H9 (cell line): ENCODE data around the gene CD180. TPM values are rescaled to one million over a fixed set of nuclear protein-coding genes. Genes with fewer than 3 reads are reported as not detected.

Experiments used
- DNase-seq: peaks from one replicate; pipeline ENCODE4 v3.0.0-alpha.2; 2017
- H2AFZ ChIP-seq: one replicate; pipeline ENCODE4 v1.6.1; 2013; ENCODE audit warnings: mild to moderate bottlenecking, low read length, control low read depth, moderate library complexity
- H2AK5ac ChIP-seq: 2 replicates; pipeline ENCODE4 v1.6.1; 2013; ENCODE audit warnings: low read length, control low read depth, mixed read lengths; ENCODE audit not compliant: insufficient read length
- H2BK120ac ChIP-seq: one replicate; pipeline ENCODE4 v1.6.1; 2013; ENCODE audit warnings: low read depth, mild to moderate bottlenecking, low read length, control low read depth, inconsistent platforms; ENCODE audit not compliant: poor library complexity, severe bottlenecking
- H2BK12ac ChIP-seq: 2 replicates; pipeline ENCODE4 v1.6.1; 2013; ENCODE audit warnings: low read length, control low read depth, mixed read lengths, low read depth; ENCODE audit not compliant: insufficient read length
- H2BK15ac ChIP-seq: 2 replicates; pipeline ENCODE4 v1.6.1; 2013; ENCODE audit warnings: low read depth, low read length, control low read depth
- H2BK20ac ChIP-seq: one replicate; pipeline ENCODE4 v1.6.1; 2013; ENCODE audit warnings: low read depth, mild to moderate bottlenecking, low read length, control low read depth, inconsistent platforms; ENCODE audit not compliant: poor library complexity, severe bottlenecking
- H2BK5ac ChIP-seq: 2 replicates; pipeline ENCODE4 v1.6.1; 2013; ENCODE audit warnings: low read length, control low read depth, mixed read lengths; ENCODE audit not compliant: insufficient read length
- H3K14ac ChIP-seq: 2 replicates; pipeline ENCODE4 v1.6.1; 2013; ENCODE audit warnings: low read length, control low read depth; ENCODE audit not compliant: insufficient read depth
- H3K18ac ChIP-seq: 2 replicates; pipeline ENCODE4 v1.6.1; 2013; ENCODE audit warnings: low read depth, mild to moderate bottlenecking, mixed read lengths, low read length, control low read depth; ENCODE audit not compliant: insufficient read length
- H3K23ac ChIP-seq: 2 replicates; pipeline ENCODE4 v1.6.1; 2013; ENCODE audit warnings: low read length, control low read depth, mixed read lengths, low read depth; ENCODE audit not compliant: insufficient read length
- H3K23me2 ChIP-seq: 2 replicates; pipeline ENCODE4 v1.6.1; 2013; ENCODE audit warnings: low read depth, mild to moderate bottlenecking, mixed read lengths, low read length, control low read depth; ENCODE audit not compliant: insufficient read length, poor library complexity, severe bottlenecking
- H3K27ac ChIP-seq: 2 replicates; pipeline ENCODE4 v1.5.1; 2013; ENCODE audit warnings: low read length, control low read depth, mixed read lengths, low read depth; ENCODE audit not compliant: insufficient read length
- H3K27me3 ChIP-seq: 2 replicates; pipeline ENCODE4 v1.6.1; 2013; ENCODE audit warnings: low read length, control low read depth, inconsistent platforms; ENCODE audit not compliant: insufficient read depth
- H3K4ac ChIP-seq: 2 replicates; pipeline ENCODE4 v1.6.1; 2013; ENCODE audit warnings: low read depth, mild to moderate bottlenecking, control low read depth, inconsistent platforms, low read length, moderate library complexity
- H3K4me1 ChIP-seq: 2 replicates; pipeline ENCODE4 v1.6.1; 2013; ENCODE audit warnings: low read length, control low read depth, inconsistent platforms; ENCODE audit not compliant: insufficient read depth
- H3K4me2 ChIP-seq: 2 replicates; pipeline ENCODE4 v1.6.1; 2013; ENCODE audit warnings: low read length, control low read depth, mixed read lengths; ENCODE audit not compliant: insufficient read length, insufficient read depth
- H3K56ac ChIP-seq: 2 replicates; pipeline ENCODE4 v1.6.1; 2013; ENCODE audit warnings: low read depth, mild to moderate bottlenecking, mixed read lengths, low read length, control low read depth; ENCODE audit not compliant: insufficient read length
- H3K79me1 ChIP-seq: 2 replicates; pipeline ENCODE4 v1.6.1; 2013; ENCODE audit warnings: low read depth, mild to moderate bottlenecking, moderate library complexity, low read length, control low read depth, inconsistent platforms; ENCODE audit not compliant: insufficient read depth, poor library complexity, severe bottlenecking
- H3K79me2 ChIP-seq: 2 replicates; pipeline ENCODE4 v1.6.1; 2013; ENCODE audit warnings: low read length, control low read depth, inconsistent platforms; ENCODE audit not compliant: insufficient read depth
- H3K9ac ChIP-seq: 2 replicates; pipeline ENCODE4 v1.6.1; 2013; ENCODE audit warnings: low read length, control low read depth, mixed read lengths; ENCODE audit not compliant: insufficient read length; ENCODE audit errors: extremely low read depth
- H3K9me3 ChIP-seq: one replicate; pipeline ENCODE4 v1.6.1; 2013; ENCODE audit warnings: low read depth, low read length, inconsistent platforms; ENCODE audit not compliant: control insufficient read depth
- H3T11ph ChIP-seq: one replicate; pipeline ENCODE4 v1.6.1; 2013; ENCODE audit warnings: mild to moderate bottlenecking, low read length, control low read depth, inconsistent platforms
- H4K20me1 ChIP-seq: one replicate; pipeline ENCODE4 v1.6.1; 2013; ENCODE audit not compliant: control insufficient read depth, insufficient read length, insufficient read depth
- H4K5ac ChIP-seq: 2 replicates; pipeline ENCODE4 v1.6.1; 2013; ENCODE audit warnings: low read depth, mild to moderate bottlenecking, mixed read lengths, low read length, control low read depth; ENCODE audit not compliant: insufficient read length
- H4K8ac ChIP-seq: replicated peaks from 2 replicates; pipeline ENCODE4 v1.6.1; 2013; ENCODE audit warnings: low read length, control low read depth, mixed read lengths, low read depth; ENCODE audit not compliant: insufficient read length
- H4K91ac ChIP-seq: 2 replicates; pipeline ENCODE4 v1.6.1; 2013; ENCODE audit warnings: low read depth, mild to moderate bottlenecking, moderate library complexity, mixed read lengths, low read length, control low read depth; ENCODE audit not compliant: insufficient read length
- H3K27ac Mint-ChIP-seq, 3 experiments: 2 replicates in 2 of 3; 3 replicates in 1 of 3; pipeline ENCODE4 v1.8.0; 2020 to 2021; ENCODE audit warnings: mixed read lengths in 3 of 3, mild to moderate bottlenecking in 1 of 3, moderate library complexity in 1 of 3
- H3K27me3 Mint-ChIP-seq: 2 replicates; pipeline ENCODE4 v1.8.0; 2021; ENCODE audit warnings: low read depth, mild to moderate bottlenecking, moderate library complexity, mixed read lengths
- H3K36me3 Mint-ChIP-seq, 3 experiments: 2 replicates in 2 of 3; 3 replicates in 1 of 3; pipeline ENCODE4 v1.8.0; 2020 to 2021; ENCODE audit warnings: low read depth in 3 of 3, mixed read lengths in 3 of 3; ENCODE audit not compliant: insufficient read depth in 1 of 3
- H3K4me1 Mint-ChIP-seq, 2 experiments: 2 replicates each; pipeline ENCODE4 v1.8.0; 2020; ENCODE audit warnings: mixed read lengths in 2 of 2
- H3K4me3 Mint-ChIP-seq, 2 experiments: 2 replicates in 1 of 2; 3 replicates in 1 of 2; pipeline ENCODE4 v1.8.0; 2020 to 2021; ENCODE audit warnings: mild to moderate bottlenecking in 2 of 2, mixed read lengths in 2 of 2, moderate library complexity in 1 of 2
- H3K9me3 Mint-ChIP-seq, 2 experiments: 2 replicates in 1 of 2; 3 replicates in 1 of 2; pipeline ENCODE4 v1.8.0; 2020; ENCODE audit warnings: mild to moderate bottlenecking in 2 of 2, mixed read lengths in 2 of 2, moderate library complexity in 1 of 2
- CTCF ChIP-seq: fragments of 200-600 bp; sonication (generic); conservative IDR thresholded peaks from 3 replicates; pipeline ENCODE4 v1.8.0; 2021; ENCODE audit warnings: antibody characterized with exemption, mild to moderate bottlenecking
- total RNA-seq: library from RNA; stranded (reverse); gene quantifications from 2 replicates; pipeline ENCODE4 v1.2.1, GENCODE V29; 2021

Gene CD180
- total RNA-seq, 1 experiment from 2014 or later: not detected

GRCh38 chr5:67141644-67142043 lies 55.0 kb downstream of the CD180 start:
- H3K27ac ChIP-seq: no peak overlapping the region
- no peaks in the 10 kb centered on the region for H3K9me3 ChIP-seq
- H3K79me2 ChIP-seq: no peaks in the 10 kb centered on the region
- H2BK12ac ChIP-seq: no peak overlapping the region
- no peak for DNase-seq
- no peaks in the 10 kb centered on the region for H3K27me3 ChIP-seq
- no peaks in the 10 kb centered on the region for H3K23me2 ChIP-seq
- H2BK20ac ChIP-seq: no peak overlapping the region
- Mint-ChIP-seq H3K4me3 (no peak overlapping the region), H3K9me3 (no peaks in the 10 kb centered on the region), H3K27ac (no peak overlapping the region), H3K27me3 (no peaks in the 10 kb centered on the region), H3K36me3 (peaks cover 0 to 5% (median 4%) of the 10 kb centered on the region in 3 experiments; a peak in 3 of 7 replicates), H3K4me1 (no peaks in the 10 kb centered on the region)
- H3K18ac ChIP-seq: no peak overlapping the region
- no peaks in the 10 kb centered on the region for H4K20me1 ChIP-seq
- H2BK15ac ChIP-seq: no peak overlapping the region
- H3K79me1 ChIP-seq: no peaks in the 10 kb centered on the region
- no peaks in the 10 kb centered on the region for H3K4me1 ChIP-seq
- H3T11ph ChIP-seq: no peak overlapping the region
- H4K5ac ChIP-seq: no peak overlapping the region
- H4K91ac ChIP-seq: no peak overlapping the region
- H2BK120ac ChIP-seq: no peak overlapping the region
- H2AFZ ChIP-seq: no peak overlapping the region
- no peak overlapping the region for H4K8ac ChIP-seq
- no peak overlapping the region for H3K4ac ChIP-seq
- no peak overlapping the region for H2AK5ac ChIP-seq
- no peak overlapping the region for H3K23ac ChIP-seq
- no peak overlapping the region for H3K14ac ChIP-seq
- H3K9ac ChIP-seq: no peak overlapping the region
- H2BK5ac ChIP-seq: no peak overlapping the region
- H3K56ac ChIP-seq: no peak overlapping the region
- no peak overlapping the region for H3K4me2 ChIP-seq
- TF ChIP-seq CTCF: no peak
